Amniotic epithelial cell (primary cell): ENCODE data around the gene PRKG1.
"Not testable (repeated sequence)": the region's sequence is repeated elsewhere in the genome, so short reads cannot be mapped to it uniquely, and the experiment has no call there.

Experiments used
- DNase-seq: peaks from one replicate; pipeline ENCODE4 v3.0.0-alpha.2; 2010; ENCODE audit warnings: low read depth

The PRKG1 gene

DNA sequence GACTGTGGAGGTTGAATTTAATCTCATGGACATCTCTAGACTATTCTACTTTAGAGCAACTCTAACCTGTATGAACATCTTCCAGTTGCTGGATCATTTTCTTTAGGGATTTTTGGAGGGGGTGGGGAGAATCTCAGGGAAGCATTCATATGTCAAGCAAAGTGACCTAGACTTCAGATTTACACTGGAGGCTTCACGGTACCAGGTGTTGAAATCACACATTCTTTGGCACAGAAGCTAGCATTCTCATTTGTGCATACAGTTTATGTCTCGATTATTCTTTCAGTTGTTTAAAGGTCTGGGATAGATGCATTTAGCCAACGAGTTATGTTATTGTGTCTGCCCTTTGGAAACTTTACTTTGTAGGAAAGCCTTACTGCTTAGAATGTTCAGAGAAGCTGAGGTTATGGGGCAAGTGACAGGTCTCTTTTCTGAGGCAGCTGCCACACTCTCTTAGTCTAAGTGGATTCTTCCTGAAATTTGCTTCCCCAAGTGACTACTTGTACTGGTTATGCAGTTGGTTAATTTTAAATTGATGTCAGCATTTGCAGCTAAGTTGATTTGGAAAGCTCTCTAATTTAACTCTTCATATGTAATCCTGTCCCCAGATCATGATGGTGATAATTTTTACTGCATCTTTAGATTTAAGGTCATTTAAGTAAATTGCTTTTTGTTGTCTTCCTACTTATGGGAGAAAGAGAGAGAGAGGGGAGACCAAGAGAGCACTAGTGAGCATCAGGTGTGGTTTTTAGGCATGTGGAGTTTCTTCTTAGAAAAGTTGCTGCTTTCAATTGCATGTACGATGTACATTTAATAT lies 153.8 kb downstream of the PRKG1 start:
- no peak for DNase-seq

GRCh38 chr10:51228714-51229100 lies 154.4 kb downstream of the PRKG1 start:
- DNase-seq: no peak

GRCh38 chr10:51230887-51231585 lies 156.7 kb downstream of the PRKG1 start:
- DNase-seq: no peak

GRCh38 chr10:51231754-51232153 lies 157.5 kb downstream of the PRKG1 start:
- no peak for DNase-seq

DNA sequence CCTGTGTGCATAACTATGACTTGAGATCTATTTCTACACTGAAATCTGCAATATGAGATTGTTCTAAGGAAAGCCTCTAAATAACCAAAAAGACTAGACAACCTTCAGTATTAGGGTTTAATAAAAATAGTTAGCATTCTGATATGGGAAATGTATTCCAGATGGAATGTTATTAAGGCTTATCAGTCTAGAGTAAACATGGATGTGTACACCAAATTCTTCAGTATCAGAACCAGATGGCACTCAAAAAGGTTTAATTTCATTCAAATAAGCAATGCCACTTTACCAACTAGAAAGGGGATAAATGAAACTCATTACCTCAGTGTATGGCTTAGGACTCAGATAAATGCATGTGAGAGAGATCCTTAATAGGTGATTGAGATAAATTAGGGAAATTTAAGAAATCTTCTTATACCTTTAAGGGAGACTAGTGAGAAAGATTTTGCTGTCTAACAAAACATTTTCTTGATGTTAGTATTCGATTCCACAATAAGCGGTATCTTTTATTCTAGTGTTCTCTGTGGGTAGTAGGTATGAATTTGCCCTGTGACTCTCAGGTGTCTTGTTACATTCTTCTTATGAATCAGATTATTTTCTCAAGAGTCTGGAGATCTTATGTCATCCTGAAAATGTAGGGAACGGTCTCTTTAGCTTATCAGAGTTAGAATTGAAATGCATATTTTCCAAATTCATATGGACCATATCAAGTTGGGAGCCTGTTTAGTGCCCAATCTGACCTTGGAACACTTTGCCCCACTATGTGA lies 159.2 kb downstream of the PRKG1 start:
- DNase-seq: no peak

- DNase-seq: no peak
Observed at GRCh38 chr10:51235865-51236264, 161.6 kb downstream of the PRKG1 start.

GRCh38 chr10:51239006-51239405 lies 164.7 kb downstream of the PRKG1 start:
- no peak for DNase-seq

DNA sequence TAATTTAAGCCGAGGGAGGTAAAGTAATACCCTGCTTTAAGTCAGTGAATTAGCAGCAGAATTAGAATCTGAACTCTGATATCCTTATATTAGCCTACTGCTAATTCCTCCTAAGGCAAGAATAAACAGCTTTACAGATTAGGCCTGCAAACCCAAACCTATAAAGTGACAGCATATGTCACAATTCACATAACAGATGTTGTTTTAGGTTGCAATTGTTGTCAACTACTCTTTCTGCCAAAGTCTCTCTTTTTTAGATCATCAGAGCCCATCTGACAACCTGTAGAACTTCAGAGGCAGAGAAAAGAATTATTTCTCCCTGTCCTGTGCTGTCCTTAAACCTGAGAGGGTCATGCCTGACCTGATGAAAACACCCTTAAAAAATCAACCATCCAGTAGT lies 167.2 kb downstream of the PRKG1 start:
- no peak for DNase-seq

DNA sequence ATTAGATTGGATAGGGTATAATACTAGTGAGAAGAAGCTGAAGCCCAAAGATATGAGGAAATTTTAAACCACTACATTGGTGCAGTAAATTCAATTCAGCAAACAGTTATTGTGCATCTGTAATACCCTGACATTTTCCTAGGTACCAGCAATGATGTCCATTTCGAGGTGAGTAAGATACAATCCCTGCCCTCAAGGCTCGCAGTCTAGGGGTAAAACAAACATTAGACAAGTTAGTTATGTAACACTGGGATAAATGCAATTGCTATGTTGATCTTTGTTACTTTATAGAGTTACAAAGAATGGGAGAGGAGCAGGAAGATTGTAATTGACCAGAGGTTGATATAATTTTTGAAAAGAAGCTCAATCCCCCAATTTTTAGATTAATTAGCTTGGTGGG lies 168.1 kb downstream of the PRKG1 start:
- no peak for DNase-seq

DNA sequence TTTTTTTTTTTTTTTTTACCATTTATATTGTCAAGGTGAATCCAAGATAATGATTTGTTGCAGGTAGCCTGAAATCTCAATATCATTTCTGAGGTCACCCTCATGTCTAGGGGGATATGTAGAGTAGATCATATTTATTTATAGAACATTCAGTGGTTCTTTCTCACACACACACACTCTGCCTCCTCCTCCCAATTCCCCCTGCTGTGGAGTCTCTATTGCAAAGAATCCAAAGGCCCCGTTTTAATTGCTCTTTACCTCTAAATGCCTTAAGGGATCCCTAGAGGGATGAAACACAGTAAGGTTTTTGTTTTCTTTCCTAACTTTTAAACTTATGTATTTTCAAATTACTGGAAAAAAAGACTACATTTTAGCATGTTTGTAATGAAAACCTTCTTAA lies 170.0 kb downstream of the PRKG1 start:
- DNase-seq: no peak

DNA sequence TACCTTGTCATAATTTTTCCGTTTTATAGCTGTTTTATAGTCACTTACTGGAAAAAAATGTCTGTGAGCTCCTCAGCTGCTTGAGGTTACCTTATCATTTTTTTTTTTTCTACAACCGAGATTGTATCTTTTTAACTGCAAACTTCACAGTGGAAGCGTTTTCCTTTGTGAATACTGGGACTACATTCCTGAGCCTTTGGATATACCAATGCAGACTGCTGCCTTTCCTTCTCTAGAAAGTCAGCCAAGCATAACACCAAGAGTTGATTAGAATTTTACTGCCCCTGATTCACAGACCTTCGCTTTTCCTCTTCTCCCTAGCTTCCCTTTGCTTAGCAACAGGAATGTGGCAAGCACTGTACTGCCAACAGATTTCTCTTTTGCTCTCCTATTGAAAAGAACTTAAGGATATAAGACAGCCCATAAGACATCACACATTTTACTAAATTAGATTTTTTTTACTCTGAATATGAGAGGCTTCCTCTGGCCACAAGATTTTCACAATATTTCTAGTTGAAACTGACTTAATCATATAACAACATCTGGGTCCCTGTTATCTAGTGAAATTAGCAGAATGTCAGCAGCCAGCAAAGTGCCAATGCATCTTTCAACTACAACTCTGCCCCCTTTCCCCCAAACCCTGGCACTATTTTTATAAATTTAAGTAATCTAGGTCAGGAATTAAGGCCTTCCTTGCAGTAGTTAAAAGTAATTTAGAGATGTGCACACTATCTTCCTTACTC lies 170.6 kb downstream of the PRKG1 start:
- DNase-seq: peak; percentile 49

- no peak for DNase-seq
Observed at GRCh38 chr10:51246156-51246555, 171.9 kb downstream of the PRKG1 start.

- no peak for DNase-seq
Observed at GRCh38 chr10:51250278-51250920, 176.1 kb downstream of the PRKG1 start.

DNA sequence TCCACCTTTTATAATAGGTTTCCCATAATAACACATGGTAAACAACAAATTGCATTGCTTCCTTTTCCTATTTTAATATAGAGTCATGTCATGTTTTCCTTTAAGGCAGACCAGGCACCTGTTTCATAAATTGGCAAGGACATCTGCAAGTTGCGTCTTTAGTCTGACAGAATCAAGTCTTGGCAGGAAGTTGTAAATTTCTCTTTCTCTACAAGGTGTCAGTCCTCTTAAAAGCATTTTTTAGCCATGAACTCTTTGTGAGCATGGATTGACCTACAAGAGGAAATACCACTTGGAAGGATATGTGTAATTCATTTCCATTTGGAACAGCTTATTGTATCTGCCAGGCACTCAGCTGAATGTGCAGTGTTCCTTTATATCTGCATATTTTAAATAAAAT lies 176.8 kb downstream of the PRKG1 start:
- no peak for DNase-seq

GRCh38 chr10:51255381-51255780 lies 181.1 kb downstream of the PRKG1 start:
- no peak for DNase-seq

GRCh38 chr10:51257511-51258248 lies 183.4 kb downstream of the PRKG1 start:
- DNase-seq: peak; percentile 16

- no peak for DNase-seq
Observed at GRCh38 chr10:51260376-51260775, 186.1 kb downstream of the PRKG1 start.

- DNase-seq: no peak
Observed at GRCh38 chr10:51266496-51266895, 192.2 kb downstream of the PRKG1 start.

GRCh38 chr10:51267980-51268570 lies 193.8 kb downstream of the PRKG1 start:
- DNase-seq: not testable (repeated sequence)

DNA sequence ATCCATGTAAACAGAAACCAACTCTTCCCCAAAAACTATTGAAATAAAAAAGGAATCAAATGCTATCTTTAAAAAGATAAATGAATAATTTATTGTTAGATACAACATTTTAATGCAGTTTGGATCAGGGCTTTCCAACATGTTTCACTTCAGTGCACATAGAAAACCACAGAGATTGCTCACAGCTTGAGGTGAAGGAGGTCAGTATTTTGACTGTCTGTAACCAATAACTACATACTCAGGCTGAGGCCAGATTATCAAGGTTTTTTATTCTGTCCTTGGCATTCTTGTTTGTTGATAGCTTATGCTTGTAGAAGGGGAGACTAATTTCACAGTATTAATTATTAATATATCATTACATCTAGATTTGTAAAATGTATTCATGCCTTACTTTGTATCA lies 195.5 kb downstream of the PRKG1 start:
- peak; percentile 32 for DNase-seq
